ENCODE data around the gene TMEM217.

TMEM217 gene

GRCh38 chr6:37243816-37244370 is 14.1 kb downstream of the TMEM217 start:
- TF ChIP-seq CTCF (IDR thresholded peaks at IDR 0.05; ENCODE audit: low read depth, low read length) (no peak), EZH2phosphoT487 (IDR thresholded peaks at IDR 0.05; ENCODE audit: low read depth) (no peak)

DNA sequence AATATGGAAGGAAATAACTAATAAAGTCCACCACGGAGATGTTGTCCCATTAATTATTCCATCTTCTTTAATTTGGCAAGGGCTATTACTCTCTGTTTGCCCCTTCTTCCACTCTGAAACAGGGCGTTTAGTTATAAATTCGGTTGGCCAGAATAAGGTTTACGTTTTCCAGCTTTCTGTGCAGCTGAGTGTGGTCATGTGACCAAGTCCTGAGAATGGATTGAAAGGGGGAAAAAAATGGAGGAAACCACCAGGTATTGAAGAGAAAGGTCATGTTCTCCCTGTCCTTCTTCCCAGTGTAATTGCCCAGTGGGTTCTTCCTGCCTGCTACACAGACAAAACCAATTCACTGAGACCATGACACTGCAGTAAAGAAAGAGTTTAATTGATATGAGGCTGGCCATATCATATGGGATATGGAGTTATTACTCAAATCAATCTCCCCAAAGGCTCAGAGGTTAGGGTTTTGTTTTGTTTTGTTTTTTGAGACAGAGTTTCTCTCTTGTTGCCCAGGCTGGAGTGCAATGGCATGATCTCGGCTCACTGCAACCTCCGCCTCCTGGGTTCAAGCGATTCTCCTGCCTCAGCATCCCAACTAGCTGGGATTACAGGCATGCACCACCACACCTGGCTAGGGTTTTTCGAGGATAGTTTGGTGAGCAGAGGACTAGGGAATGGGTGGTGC is 14.7 kb downstream of the TMEM217 start:
- Histone ChIP-seq H3K4me2 (ENCODE audit: low read length) (no peak overlapping the region), H3K4me1 (ENCODE audit: low read length) (peaks cover 15% of the 10 kb centered on the region), H3K4me3 (ENCODE audit: low read length) (no peak overlapping the region), H4K20me1 (ENCODE audit: insufficient read depth, low read length) (no peaks in the 10 kb centered on the region), H3K27ac (ENCODE audit: low read length) (no peak overlapping the region), H2AFZ (ENCODE audit: low read depth, low read length) (no peak overlapping the region), H3K9ac (ENCODE audit: low read length) (no peak overlapping the region), H3K9me3 (ENCODE audit: insufficient read depth, low read length) (no peaks in the 10 kb centered on the region), H3K27me3 (ENCODE audit: low read depth, low read length) (peaks cover 7% of the 10 kb centered on the region), H3K36me3 (replicated peaks; ENCODE audit: low read depth, low read length) (no peaks in the 10 kb centered on the region), H3K79me2 (ENCODE audit: low read length) (no peaks in the 10 kb centered on the region)
- TF ChIP-seq CTCF (IDR thresholded peaks at IDR 0.05; ENCODE audit: low read depth, low read length) (no peak), EZH2phosphoT487 (IDR thresholded peaks at IDR 0.05; ENCODE audit: low read depth) (no peak)

More at GRCh38 chr6:37243816-37244370, 14.1 kb downstream of the TMEM217 start:
- H4K20me1 ChIP-seq (ENCODE audit: insufficient read depth, low read length), result no peaks in the 10 kb centered on the region
- H3K79me2 ChIP-seq (ENCODE audit: low read length), result no peaks in the 10 kb centered on the region
- H3K27ac ChIP-seq (ENCODE audit: low read length), result no peak overlapping the region
- no peak overlapping the region for H3K4me3 ChIP-seq (ENCODE audit: low read length)
- H3K4me2 ChIP-seq (ENCODE audit: low read length), result no peak overlapping the region
- no peak overlapping the region for H2AFZ ChIP-seq (ENCODE audit: low read depth, low read length)
- peaks cover 15% of the 10 kb centered on the region for H3K4me1 ChIP-seq (ENCODE audit: low read length)
- H3K9ac ChIP-seq (ENCODE audit: low read length), result no peak overlapping the region
- H3K27me3 ChIP-seq (ENCODE audit: low read depth, low read length), result peaks cover 13% of the 10 kb centered on the region
- no peaks in the 10 kb centered on the region for H3K9me3 ChIP-seq (ENCODE audit: insufficient read depth, low read length)
- no peaks in the 10 kb centered on the region for H3K36me3 ChIP-seq (replicated peaks; ENCODE audit: low read depth, low read length)

DNA sequence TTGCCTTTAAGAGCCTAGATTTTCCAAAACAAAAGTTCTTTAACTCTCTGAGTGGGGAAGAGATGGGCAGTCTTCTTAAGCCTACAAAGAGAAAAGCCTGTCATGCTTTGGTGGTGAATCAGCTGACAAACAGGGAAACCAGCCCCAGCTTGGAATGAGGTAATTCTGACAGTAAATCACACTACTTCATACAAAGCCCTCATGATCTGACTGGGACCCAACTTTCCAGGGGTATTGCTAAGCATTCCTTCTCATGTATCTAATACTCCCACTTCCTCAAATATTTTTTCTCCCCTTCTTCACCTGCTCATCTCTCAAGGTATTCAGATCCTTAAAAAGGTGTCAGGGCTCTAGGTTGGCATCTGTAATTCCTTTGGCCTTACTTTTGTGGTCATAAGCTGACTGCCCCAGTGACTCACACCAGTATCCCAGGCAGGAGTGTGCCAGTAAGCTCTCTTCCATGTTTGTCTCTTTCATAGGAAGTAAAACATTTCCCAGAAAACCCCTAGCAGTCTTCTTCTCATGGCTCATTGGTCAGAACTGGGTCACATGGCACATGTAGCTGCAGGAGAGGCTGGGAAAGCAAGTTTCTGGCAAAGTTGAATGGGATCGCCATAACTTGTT is 15.4 kb downstream of the TMEM217 start:
- peaks cover 15% of the 10 kb centered on the region for H3K4me1 ChIP-seq (ENCODE audit: low read length)
- H3K79me2 ChIP-seq (ENCODE audit: low read length), result no peaks in the 10 kb centered on the region
- H3K36me3 ChIP-seq (replicated peaks; ENCODE audit: low read depth, low read length), result no peaks in the 10 kb centered on the region
- H3K9me3 ChIP-seq (ENCODE audit: insufficient read depth, low read length), result no peaks in the 10 kb centered on the region
- TF ChIP-seq CTCF (IDR thresholded peaks at IDR 0.05; ENCODE audit: low read depth, low read length) (no peak), EZH2phosphoT487 (IDR thresholded peaks at IDR 0.05; ENCODE audit: low read depth) (no peak)
- H4K20me1 ChIP-seq (ENCODE audit: insufficient read depth, low read length), result no peaks in the 10 kb centered on the region
- no peaks in the 10 kb centered on the region for H3K27me3 ChIP-seq (ENCODE audit: low read depth, low read length)
- no peak overlapping the region for H3K4me2 ChIP-seq (ENCODE audit: low read length)
- no peak overlapping the region for H3K27ac ChIP-seq (ENCODE audit: low read length)
- H2AFZ ChIP-seq (ENCODE audit: low read depth, low read length), result no peak overlapping the region
- no peak overlapping the region for H3K4me3 ChIP-seq (ENCODE audit: low read length)
- no peak overlapping the region for H3K9ac ChIP-seq (ENCODE audit: low read length)

GRCh38 chr6:37241775-37242428 is 16.0 kb downstream of the TMEM217 start:
- no peak overlapping the region for H3K9ac ChIP-seq (ENCODE audit: low read length)
- H3K4me1 ChIP-seq (ENCODE audit: low read length), result peaks cover 15% of the 10 kb centered on the region

More at GRCh38 chr6:37241775-37242428, 16.0 kb downstream of the TMEM217 start:
- no peak overlapping the region for H3K27ac ChIP-seq (ENCODE audit: low read length)
- no peak for TF ChIP-seq CTCF (IDR thresholded peaks at IDR 0.05; ENCODE audit: low read depth, low read length)
- TF ChIP-seq EZH2phosphoT487 (IDR thresholded peaks at IDR 0.05; ENCODE audit: low read depth), result no peak
- H3K9me3 ChIP-seq (ENCODE audit: insufficient read depth, low read length), result no peaks in the 10 kb centered on the region
- no peaks in the 10 kb centered on the region for H3K36me3 ChIP-seq (replicated peaks; ENCODE audit: low read depth, low read length)
- H3K4me2 ChIP-seq (ENCODE audit: low read length), result no peak overlapping the region
- H2AFZ ChIP-seq (ENCODE audit: low read depth, low read length), result no peak overlapping the region
- no peaks in the 10 kb centered on the region for H4K20me1 ChIP-seq (ENCODE audit: insufficient read depth, low read length)
- no peak overlapping the region for H3K4me3 ChIP-seq (ENCODE audit: low read length)
- H3K79me2 ChIP-seq (ENCODE audit: low read length), result no peaks in the 10 kb centered on the region
- no peaks in the 10 kb centered on the region for H3K27me3 ChIP-seq (ENCODE audit: low read depth, low read length)

All from OCI-LY3 (cell line).